HEK293 (cell line): ENCODE measurements around the gene TPM3.
A peak's percentile ranks its signal among the peaks of the same experiment; 100 is the strongest.

ENCODE experiments used
- BCL11A ChIP-seq: fragments of 450-650 bp; formaldehyde crosslinking; IDR thresholded peaks from 2 replicates; pipeline ENCODE4 v1.5.1; 2016; ENCODE audit warnings: low read depth, missing biosample characterization, missing genetic modification characterization
- HOXC10 ChIP-seq: sonication (generic); formaldehyde crosslinking; IDR thresholded peaks from 2 replicates; pipeline ENCODE4 v1.8.1; 2023; ENCODE audit warnings: mild to moderate bottlenecking, missing genetic modification reagents
- IKZF3 ChIP-seq: fragments of 450-650 bp; IDR thresholded peaks from 2 replicates; pipeline ENCODE4 v1.5.0; 2018; ENCODE audit warnings: missing biosample characterization, mild to moderate bottlenecking, missing genetic modification characterization, moderate library complexity
- KLF16 ChIP-seq: fragments of 450-650 bp; formaldehyde crosslinking; IDR thresholded peaks from 2 replicates; pipeline ENCODE4 v1.5.1; 2017; ENCODE audit warnings: missing biosample characterization, missing genetic modification characterization
- KLF7 ChIP-seq: fragments of 450-650 bp; formaldehyde crosslinking; IDR thresholded peaks from 2 replicates; pipeline ENCODE4 v1.5.1; 2016; ENCODE audit warnings: missing biosample characterization, missing genetic modification characterization, borderline replicate concordance
- YY1 ChIP-seq: fragments of 450-650 bp; formaldehyde crosslinking; IDR thresholded peaks from 2 replicates; pipeline ENCODE4 v1.5.1; 2018; ENCODE audit warnings: missing biosample characterization, missing genetic modification characterization
- ZBTB17 ChIP-seq: fragments of 450-650 bp; formaldehyde crosslinking; IDR thresholded peaks from 2 replicates; pipeline ENCODE4 v1.5.1; 2016; ENCODE audit warnings: missing biosample characterization, missing genetic modification characterization
- ZBTB7A ChIP-seq: fragments of 450-650 bp; formaldehyde crosslinking; IDR thresholded peaks from 2 replicates; pipeline ENCODE4 v1.5.1; 2016; ENCODE audit warnings: low read depth, missing biosample characterization, missing genetic modification characterization
- ZEB2 ChIP-seq: fragments of 450-650 bp; formaldehyde crosslinking; IDR thresholded peaks from 2 replicates; pipeline ENCODE4 v1.5.1; 2016; ENCODE audit warnings: missing biosample characterization, missing genetic modification characterization
- ZNF138 ChIP-seq: fragments of 450-650 bp; formaldehyde crosslinking; IDR thresholded peaks from 2 replicates; pipeline ENCODE4 v1.5.1; 2016; ENCODE audit warnings: missing biosample characterization, missing genetic modification characterization, borderline replicate concordance
- ZNF211 ChIP-seq: fragments of 450-650 bp; formaldehyde crosslinking; IDR thresholded peaks from 2 replicates; pipeline ENCODE4 v1.5.1; 2016; ENCODE audit warnings: low read depth, missing biosample characterization, missing genetic modification characterization
- ZNF239 ChIP-seq: fragments of 450-650 bp; formaldehyde crosslinking; IDR thresholded peaks from 2 replicates; pipeline ENCODE4 v1.5.1; 2016; ENCODE audit warnings: missing biosample characterization, missing genetic modification characterization
- ZNF248 ChIP-seq: fragments of 450-650 bp; formaldehyde crosslinking; IDR thresholded peaks from 2 replicates; pipeline ENCODE4 v1.5.1; 2017; ENCODE audit warnings: missing biosample characterization, missing genetic modification characterization
- ZNF354C ChIP-seq: fragments of 450-650 bp; formaldehyde crosslinking; IDR thresholded peaks from 2 replicates; pipeline ENCODE4 v1.5.1; 2016; ENCODE audit warnings: missing biosample characterization, missing genetic modification characterization, low read depth, borderline replicate concordance
- ZNF416 ChIP-seq: fragments of 450-650 bp; formaldehyde crosslinking; IDR thresholded peaks from 2 replicates; pipeline ENCODE4 v1.5.1; 2016; ENCODE audit warnings: missing biosample characterization, missing genetic modification characterization
- ZNF423 ChIP-seq: fragments of 450-650 bp; formaldehyde crosslinking; IDR thresholded peaks from 2 replicates; pipeline ENCODE4 v1.5.1; 2016; ENCODE audit warnings: missing biosample characterization, missing genetic modification characterization
- ZNF529 ChIP-seq: fragments of 450-650 bp; formaldehyde crosslinking; IDR thresholded peaks from 2 replicates; pipeline ENCODE4 v1.5.1; 2017; ENCODE audit warnings: missing genetic modification characterization, missing biosample characterization; ENCODE audit not compliant: insufficient replicate concordance
- ZNF548 ChIP-seq: fragments of 450-650 bp; formaldehyde crosslinking; IDR thresholded peaks from 2 replicates; pipeline ENCODE4 v1.5.1; 2016; ENCODE audit warnings: missing biosample characterization, missing genetic modification characterization
- ZNF610 ChIP-seq: fragments of 450-650 bp; formaldehyde crosslinking; IDR thresholded peaks from 2 replicates; pipeline ENCODE4 v1.5.1; 2016; ENCODE audit warnings: missing biosample characterization, missing genetic modification characterization, borderline replicate concordance
- ZNF621 ChIP-seq: fragments of 450-650 bp; formaldehyde crosslinking; IDR thresholded peaks from 2 replicates; pipeline ENCODE4 v1.5.1; 2017; ENCODE audit warnings: missing biosample characterization, missing genetic modification characterization
- ZNF626 ChIP-seq: fragments of 450-650 bp; sonication (Bioruptor Pico); formaldehyde crosslinking; IDR thresholded peaks from 2 replicates; pipeline ENCODE4 v1.5.1; 2018; ENCODE audit warnings: missing biosample characterization, missing genetic modification characterization, inconsistent platforms
- ZNF660 ChIP-seq: fragments of 450-650 bp; IDR thresholded peaks from 2 replicates; pipeline ENCODE4 v1.5.1; 2018; ENCODE audit warnings: missing biosample characterization, mild to moderate bottlenecking, missing genetic modification characterization
- ZSCAN23 ChIP-seq: fragments of 450-650 bp; formaldehyde crosslinking; IDR thresholded peaks from 2 replicates; pipeline ENCODE4 v1.5.1; 2016; ENCODE audit warnings: missing biosample characterization, missing genetic modification characterization
- ZSCAN30 ChIP-seq: fragments of 450-650 bp; IDR thresholded peaks from 2 replicates; pipeline ENCODE4 v1.5.1; 2018; ENCODE audit warnings: missing biosample characterization, mild to moderate bottlenecking, missing genetic modification characterization, moderate library complexity
- TF ChIP-seq, protein P1 (sequence below): fragments of 450-650 bp; formaldehyde crosslinking; IDR thresholded peaks from 2 replicates; pipeline ENCODE4 v1.5.1; 2017; ENCODE audit warnings: missing biosample characterization, missing genetic modification characterization
- TF ChIP-seq, protein P2 (sequence below): fragments of 450-650 bp; formaldehyde crosslinking; IDR thresholded peaks from 2 replicates; pipeline ENCODE4 v1.5.1; 2017; ENCODE audit warnings: missing biosample characterization, missing genetic modification characterization
- TF ChIP-seq, protein P3 (sequence below): fragments of 450-650 bp; formaldehyde crosslinking; IDR thresholded peaks from 2 replicates; pipeline ENCODE4 v1.5.1; 2016; ENCODE audit warnings: missing biosample characterization, missing genetic modification characterization
- TF ChIP-seq, protein P4 (sequence below): fragments of 450-650 bp; formaldehyde crosslinking; IDR thresholded peaks from 2 replicates; pipeline ENCODE4 v1.5.1; 2016; ENCODE audit warnings: missing biosample characterization, missing genetic modification characterization
- TF ChIP-seq, protein P5 (sequence below): fragments of 450-650 bp; formaldehyde crosslinking; IDR thresholded peaks from 2 replicates; pipeline ENCODE4 v1.5.1; 2016; ENCODE audit warnings: missing biosample characterization, missing genetic modification characterization
- TF ChIP-seq, protein P6 (sequence below): fragments of 450-650 bp; formaldehyde crosslinking; IDR thresholded peaks from 2 replicates; pipeline ENCODE4 v1.5.1; 2016; ENCODE audit warnings: missing biosample characterization, missing genetic modification characterization

Gene TPM3

DNA sequence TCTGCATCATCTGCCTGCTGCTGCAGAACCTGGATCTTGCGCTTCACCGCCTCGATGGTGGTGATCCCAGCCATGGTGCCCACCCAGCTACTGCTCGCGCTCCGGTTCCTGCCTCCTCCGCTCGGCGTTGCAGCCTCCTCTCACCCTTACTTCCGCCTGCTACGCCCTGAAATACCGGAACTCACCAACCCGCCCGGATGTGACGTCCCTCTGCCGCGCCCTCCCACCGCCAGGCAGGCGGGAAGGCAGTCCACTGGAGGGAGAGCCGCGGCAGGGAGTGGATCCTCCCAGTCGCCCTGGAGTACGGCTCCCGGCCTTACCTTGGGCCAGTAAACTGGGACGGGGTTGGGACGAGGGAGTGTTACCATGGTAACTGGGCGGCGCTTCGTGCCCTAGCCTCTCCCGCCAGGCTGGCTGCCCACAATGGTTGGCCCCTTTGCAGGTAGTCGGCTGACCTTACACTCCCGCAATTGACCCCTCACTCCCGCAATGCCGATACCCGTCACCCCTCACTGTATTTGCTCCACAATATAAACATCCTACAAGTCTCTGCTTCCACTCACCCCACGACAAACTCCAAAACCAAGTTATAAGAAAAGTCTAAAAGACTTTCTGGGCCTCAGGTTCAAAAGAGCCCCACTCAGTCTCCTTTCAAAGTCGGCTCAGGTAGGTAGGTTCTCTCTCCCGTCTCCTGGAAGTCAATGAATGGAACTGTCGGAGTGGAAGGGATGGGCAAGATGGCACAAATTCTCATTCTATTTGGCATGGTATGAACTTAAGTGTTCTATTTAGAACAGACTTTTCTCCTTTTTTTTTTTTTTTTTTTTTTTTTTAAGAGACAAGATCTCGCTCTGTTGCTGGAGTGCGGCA lies 8.6 kb downstream of the TPM3 start (continued):
- peak; percentile 83; the same call in 1 of the 2 replicates for TF ChIP-seq ZEB2 (tag by site-specific recombination)
- no peak for TF ChIP-seq ZNF138 (tag by site-specific recombination)
- TF ChIP-seq KLF7 (tag by site-specific recombination) = peak; percentile 90
- TF ChIP-seq ZNF354C (tag by site-specific recombination) = no peak
- TF ChIP-seq IKZF3 (tag by site-specific recombination) = peak; percentile 100
- no peak for TF ChIP-seq ZNF239 (tag by site-specific recombination)
- TF ChIP-seq ZNF529 (tag by site-specific recombination) = no peak
- TF ChIP-seq, protein P1, sequence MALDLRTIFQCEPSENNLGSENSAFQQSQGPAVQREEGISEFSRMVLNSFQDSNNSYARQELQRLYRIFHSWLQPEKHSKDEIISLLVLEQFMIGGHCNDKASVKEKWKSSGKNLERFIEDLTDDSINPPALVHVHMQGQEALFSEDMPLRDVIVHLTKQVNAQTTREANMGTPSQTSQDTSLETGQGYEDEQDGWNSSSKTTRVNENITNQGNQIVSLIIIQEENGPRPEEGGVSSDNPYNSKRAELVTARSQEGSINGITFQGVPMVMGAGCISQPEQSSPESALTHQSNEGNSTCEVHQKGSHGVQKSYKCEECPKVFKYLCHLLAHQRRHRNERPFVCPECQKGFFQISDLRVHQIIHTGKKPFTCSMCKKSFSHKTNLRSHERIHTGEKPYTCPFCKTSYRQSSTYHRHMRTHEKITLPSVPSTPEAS (tag by site-specific recombination) = no peak
- TF ChIP-seq, protein P2, sequence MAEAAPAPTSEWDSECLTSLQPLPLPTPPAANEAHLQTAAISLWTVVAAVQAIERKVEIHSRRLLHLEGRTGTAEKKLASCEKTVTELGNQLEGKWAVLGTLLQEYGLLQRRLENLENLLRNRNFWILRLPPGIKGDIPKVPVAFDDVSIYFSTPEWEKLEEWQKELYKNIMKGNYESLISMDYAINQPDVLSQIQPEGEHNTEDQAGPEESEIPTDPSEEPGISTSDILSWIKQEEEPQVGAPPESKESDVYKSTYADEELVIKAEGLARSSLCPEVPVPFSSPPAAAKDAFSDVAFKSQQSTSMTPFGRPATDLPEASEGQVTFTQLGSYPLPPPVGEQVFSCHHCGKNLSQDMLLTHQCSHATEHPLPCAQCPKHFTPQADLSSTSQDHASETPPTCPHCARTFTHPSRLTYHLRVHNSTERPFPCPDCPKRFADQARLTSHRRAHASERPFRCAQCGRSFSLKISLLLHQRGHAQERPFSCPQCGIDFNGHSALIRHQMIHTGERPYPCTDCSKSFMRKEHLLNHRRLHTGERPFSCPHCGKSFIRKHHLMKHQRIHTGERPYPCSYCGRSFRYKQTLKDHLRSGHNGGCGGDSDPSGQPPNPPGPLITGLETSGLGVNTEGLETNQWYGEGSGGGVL (tag by site-specific recombination) = peak; percentile 32; the same call in 1 of the 2 replicates
- TF ChIP-seq, protein P3, sequence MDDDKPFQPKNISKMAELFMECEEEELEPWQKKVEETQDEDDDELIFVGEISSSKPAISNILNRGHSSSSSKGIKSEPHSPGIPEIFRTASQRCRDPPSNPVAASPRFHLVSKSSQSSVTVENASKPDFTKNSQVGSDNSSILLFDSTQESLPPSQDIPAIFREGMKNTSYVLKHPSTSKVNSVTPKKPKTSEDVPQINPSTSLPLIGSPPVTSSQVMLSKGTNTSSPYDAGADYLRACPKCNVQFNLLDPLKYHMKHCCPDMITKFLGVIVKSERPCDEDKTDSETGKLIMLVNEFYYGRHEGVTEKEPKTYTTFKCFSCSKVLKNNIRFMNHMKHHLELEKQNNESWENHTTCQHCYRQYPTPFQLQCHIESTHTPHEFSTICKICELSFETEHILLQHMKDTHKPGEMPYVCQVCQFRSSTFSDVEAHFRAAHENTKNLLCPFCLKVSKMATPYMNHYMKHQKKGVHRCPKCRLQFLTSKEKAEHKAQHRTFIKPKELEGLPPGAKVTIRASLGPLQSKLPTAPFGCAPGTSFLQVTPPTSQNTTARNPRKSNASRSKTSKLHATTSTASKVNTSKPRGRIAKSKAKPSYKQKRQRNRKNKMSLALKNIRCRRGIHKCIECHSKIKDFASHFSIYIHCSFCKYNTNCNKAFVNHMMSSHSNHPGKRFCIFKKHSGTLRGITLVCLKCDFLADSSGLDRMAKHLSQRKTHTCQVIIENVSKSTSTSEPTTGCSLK (tag by site-specific recombination) = no peak
- TF ChIP-seq ZNF621 (tag by site-specific recombination) = no peak
- TF ChIP-seq BCL11A (tag by site-specific recombination) = no peak; the same call in 1 of the 2 replicates
- TF ChIP-seq ZNF610 (tag by site-specific recombination) = no peak; the same call in 1 of the 2 replicates
- TF ChIP-seq KLF16 (tag by site-specific recombination) = peak; percentile 95
- peak; percentile 99 for TF ChIP-seq ZBTB17
- no peak for TF ChIP-seq HOXC10 (CRISPR knock-in tag)
- TF ChIP-seq YY1 = no peak
- TF ChIP-seq, protein P4, sequence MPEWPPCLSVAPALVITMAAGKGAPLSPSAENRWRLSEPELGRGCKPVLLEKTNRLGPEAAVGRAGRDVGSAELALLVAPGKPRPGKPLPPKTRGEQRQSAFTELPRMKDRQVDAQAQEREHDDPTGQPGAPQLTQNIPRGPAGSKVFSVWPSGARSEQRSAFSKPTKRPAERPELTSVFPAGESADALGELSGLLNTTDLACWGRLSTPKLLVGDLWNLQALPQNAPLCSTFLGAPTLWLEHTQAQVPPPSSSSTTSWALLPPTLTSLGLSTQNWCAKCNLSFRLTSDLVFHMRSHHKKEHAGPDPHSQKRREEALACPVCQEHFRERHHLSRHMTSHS (tag by site-specific recombination) = no peak
- TF ChIP-seq, protein P5, sequence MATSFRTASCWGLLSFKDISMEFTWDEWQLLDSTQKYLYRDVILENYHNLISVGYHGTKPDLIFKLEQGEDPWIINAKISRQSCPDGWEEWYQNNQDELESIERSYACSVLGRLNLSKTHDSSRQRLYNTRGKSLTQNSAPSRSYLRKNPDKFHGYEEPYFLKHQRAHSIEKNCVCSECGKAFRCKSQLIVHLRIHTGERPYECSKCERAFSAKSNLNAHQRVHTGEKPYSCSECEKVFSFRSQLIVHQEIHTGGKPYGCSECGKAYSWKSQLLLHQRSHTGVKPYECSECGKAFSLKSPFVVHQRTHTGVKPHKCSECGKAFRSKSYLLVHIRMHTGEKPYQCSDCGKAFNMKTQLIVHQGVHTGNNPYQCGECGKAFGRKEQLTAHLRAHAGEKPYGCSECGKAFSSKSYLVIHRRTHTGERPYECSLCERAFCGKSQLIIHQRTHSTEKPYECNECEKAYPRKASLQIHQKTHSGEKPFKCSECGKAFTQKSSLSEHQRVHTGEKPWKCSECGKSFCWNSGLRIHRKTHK (tag by site-specific recombination) = no peak
- TF ChIP-seq ZNF423 (tag by site-specific recombination) = no peak
- no peak for TF ChIP-seq ZNF416
- TF ChIP-seq ZNF248 (tag by site-specific recombination) = no peak
- TF ChIP-seq ZSCAN30 (tag by site-specific recombination) = peak; percentile 59; the same call in 1 of the 2 replicates
- no peak for TF ChIP-seq ZNF660 (tag by site-specific recombination)
- no peak for TF ChIP-seq ZNF211 (tag by site-specific recombination)
- TF ChIP-seq ZNF548 (tag by site-specific recombination) = no peak
- TF ChIP-seq ZNF626 (tag by site-specific recombination) = no peak
- TF ChIP-seq ZSCAN23 (tag by site-specific recombination) = no peak
- TF ChIP-seq ZBTB7A (tag by site-specific recombination) = no peak
- TF ChIP-seq, protein P6, sequence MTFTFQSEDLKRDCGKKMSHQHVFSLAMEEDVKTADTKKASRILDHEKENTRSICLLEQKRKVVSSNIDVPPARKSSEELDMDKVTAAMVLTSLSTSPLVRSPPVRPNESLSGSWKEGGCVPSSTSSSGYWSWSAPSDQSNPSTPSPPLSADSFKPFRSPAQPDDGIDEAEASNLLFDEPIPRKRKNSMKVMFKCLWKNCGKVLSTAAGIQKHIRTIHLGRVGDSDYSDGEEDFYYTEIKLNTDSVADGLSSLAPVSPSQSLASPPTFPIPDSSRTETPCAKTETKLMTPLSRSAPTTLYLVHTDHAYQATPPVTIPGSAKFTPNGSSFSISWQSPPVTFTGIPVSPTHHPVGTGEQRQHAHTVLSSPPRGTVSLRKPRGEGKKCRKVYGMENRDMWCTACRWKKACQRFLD (tag by site-specific recombination) = no peak
